Renal cortex interstitium (tissue), 15 donors: ENCODE measurements around the gene BHLHE40. TPM values are rescaled to one million over a fixed set of nuclear protein-coding genes. Genes with fewer than 3 reads are reported as not detected.

Experiments
- DNase-seq, 11 donors: peaks; one replicate each; pipeline ENCODE4 v3.0.0-alpha.2; 2013; ENCODE audit warnings: low read depth in 9 of 11, low spot score in 4 of 11; ENCODE audit errors: extremely low read depth in 1 of 11
- long read RNA-seq, 16 experiments: transcript quantifications; one replicate each; lab custom pipeline, GENCODE V29; 2026
- polyA plus RNA-seq, 3 donors: library from polyadenylated mRNA; unstranded; fragments of 120-200 nt; gene quantifications; one replicate each; pipeline ENCODE4 v1.2.1, GENCODE V29; 2013; ENCODE audit not compliant: insufficient read length in 3 of 3

BHLHE40 gene
- 10 to 100 TPM; 22.7 to 45.8 (median 25.8) TPM for polyA plus RNA-seq
- long read RNA-seq, donor 1, partial matches to known transcripts, result 8 of 11 reads
- long read RNA-seq, donor 1, other reads (novel, unspliced or antisense), result 0 of 11 reads
- long read RNA-seq, donor 2, partial matches to known transcripts, result 0 of 2 reads
- long read RNA-seq, donor 2, other reads (novel, unspliced or antisense), result 0 of 2 reads
- long read RNA-seq, donor 3, transcript BHLHE40-201 (5 exons, 3,473 nt), result major isoform, 7 of 7 reads
- long read RNA-seq, donor 3, partial matches to known transcripts, result 0 of 7 reads
- long read RNA-seq, donor 3, other reads (novel, unspliced or antisense), result 0 of 7 reads
- long read RNA-seq, donor 4, transcript BHLHE40-201 (5 exons, 3,473 nt), result major isoform, 5 of 5 reads
- long read RNA-seq, donor 4, partial matches to known transcripts, result 0 of 5 reads
- long read RNA-seq, donor 4, other reads (novel, unspliced or antisense), result 0 of 5 reads
- long read RNA-seq, donor 5, result 0 reads
- long read RNA-seq, donor 6, transcript BHLHE40-201 (5 exons, 3,473 nt), result major isoform, 7 of 7 reads
- long read RNA-seq, donor 6, partial matches to known transcripts, result 0 of 7 reads
- long read RNA-seq, donor 6, other reads (novel, unspliced or antisense), result 0 of 7 reads
- long read RNA-seq, donor 7, transcript BHLHE40-201 (5 exons, 3,473 nt), result major isoform, 10 of 22 reads
- long read RNA-seq, donor 7, partial matches to known transcripts, result 12 of 22 reads
- long read RNA-seq, donor 7, other reads (novel, unspliced or antisense), result 0 of 22 reads
- long read RNA-seq, donor 8, transcript BHLHE40-201 (5 exons, 3,473 nt), result major isoform, 7 of 7 reads
- long read RNA-seq, donor 8, partial matches to known transcripts, result 0 of 7 reads
- long read RNA-seq, donor 8, other reads (novel, unspliced or antisense), result 0 of 7 reads
- long read RNA-seq, donor 9, partial matches to known transcripts, result 0 of 3 reads
- long read RNA-seq, donor 9, other reads (novel, unspliced or antisense), result 0 of 3 reads
- long read RNA-seq, donor 10, transcript BHLHE40-201 (5 exons, 3,473 nt), result major isoform, 8 of 8 reads
- long read RNA-seq, donor 10, partial matches to known transcripts, result 0 of 8 reads
- long read RNA-seq, donor 10, other reads (novel, unspliced or antisense), result 0 of 8 reads
- long read RNA-seq, donor 11, partial matches to known transcripts, result 5 of 9 reads
- long read RNA-seq, donor 11, other reads (novel, unspliced or antisense), result 0 of 9 reads
- long read RNA-seq, donor 12, partial matches to known transcripts, result 0 of 3 reads
- long read RNA-seq, donor 12, other reads (novel, unspliced or antisense), result 0 of 3 reads
- long read RNA-seq, donor 13, transcript BHLHE40-201 (5 exons, 3,473 nt), result major isoform, 17 of 17 reads
- long read RNA-seq, donor 13, partial matches to known transcripts, result 0 of 17 reads
- long read RNA-seq, donor 13, other reads (novel, unspliced or antisense), result 0 of 17 reads
- long read RNA-seq, donor 14, partial matches to known transcripts, result 0 of 3 reads
- long read RNA-seq, donor 14, other reads (novel, unspliced or antisense), result 0 of 3 reads
- long read RNA-seq, donor 15, partial matches to known transcripts, result 0 of 3 reads
- long read RNA-seq, donor 15, other reads (novel, unspliced or antisense), result 0 of 3 reads
- long read RNA-seq, donor 16, transcript BHLHE40-201 (5 exons, 3,473 nt), result major isoform, 21 of 21 reads
- long read RNA-seq, donor 16, partial matches to known transcripts, result 0 of 21 reads
- long read RNA-seq, donor 16, other reads (novel, unspliced or antisense), result 0 of 21 reads

DNA sequence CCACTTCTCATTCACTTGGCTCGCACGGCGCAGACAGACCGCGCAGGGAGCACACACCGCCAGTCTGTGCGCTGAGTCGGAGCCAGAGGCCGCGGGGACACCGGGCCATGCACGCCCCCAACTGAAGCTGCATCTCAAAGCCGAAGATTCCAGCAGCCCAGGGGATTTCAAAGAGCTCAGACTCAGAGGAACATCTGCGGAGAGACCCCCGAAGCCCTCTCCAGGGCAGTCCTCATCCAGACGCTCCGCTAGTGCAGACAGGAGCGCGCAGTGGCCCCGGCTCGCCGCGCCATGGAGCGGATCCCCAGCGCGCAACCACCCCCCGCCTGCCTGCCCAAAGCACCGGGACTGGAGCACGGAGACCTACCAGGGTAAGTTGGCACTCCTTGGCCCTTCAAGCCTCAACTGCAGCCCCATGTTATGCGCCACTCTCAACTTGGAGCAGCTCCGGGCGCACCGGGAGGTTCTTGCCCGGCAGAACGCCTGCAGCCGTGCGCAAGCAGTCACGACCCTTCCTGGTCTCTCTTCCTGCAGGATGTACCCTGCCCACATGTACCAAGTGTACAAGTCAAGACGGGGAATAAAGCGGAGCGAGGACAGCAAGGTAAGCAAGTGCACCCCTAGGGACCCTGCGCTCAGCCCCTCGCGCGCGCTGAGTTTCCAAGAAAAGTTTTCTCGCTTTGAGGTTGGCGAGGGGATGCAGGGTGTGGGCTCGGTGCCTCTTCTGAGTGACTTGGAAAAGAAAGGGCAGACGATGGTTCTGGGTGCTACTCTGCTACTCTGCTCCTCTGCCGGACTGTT is at the start of gene BHLHE40:
Gene BHLHE40, plus strand, starts transcription at position 10 of the 801 bp plus-strand sequence. Its CDS starts 282 bp downstream, at position 292.
- DNase-seq, result peak in 1 of 11 donors; percentile 54

- no peak for DNase-seq
Observed at GRCh38 chr3:4930501-4930900, 48.7 kb upstream of the BHLHE40 start.

GRCh38 chr3:4934050-4934449 is 45.2 kb upstream of the BHLHE40 start:
- DNase-seq, result no peak

- no peak for DNase-seq
Observed at GRCh38 chr3:4935347-4935746, 43.9 kb upstream of the BHLHE40 start.

DNA sequence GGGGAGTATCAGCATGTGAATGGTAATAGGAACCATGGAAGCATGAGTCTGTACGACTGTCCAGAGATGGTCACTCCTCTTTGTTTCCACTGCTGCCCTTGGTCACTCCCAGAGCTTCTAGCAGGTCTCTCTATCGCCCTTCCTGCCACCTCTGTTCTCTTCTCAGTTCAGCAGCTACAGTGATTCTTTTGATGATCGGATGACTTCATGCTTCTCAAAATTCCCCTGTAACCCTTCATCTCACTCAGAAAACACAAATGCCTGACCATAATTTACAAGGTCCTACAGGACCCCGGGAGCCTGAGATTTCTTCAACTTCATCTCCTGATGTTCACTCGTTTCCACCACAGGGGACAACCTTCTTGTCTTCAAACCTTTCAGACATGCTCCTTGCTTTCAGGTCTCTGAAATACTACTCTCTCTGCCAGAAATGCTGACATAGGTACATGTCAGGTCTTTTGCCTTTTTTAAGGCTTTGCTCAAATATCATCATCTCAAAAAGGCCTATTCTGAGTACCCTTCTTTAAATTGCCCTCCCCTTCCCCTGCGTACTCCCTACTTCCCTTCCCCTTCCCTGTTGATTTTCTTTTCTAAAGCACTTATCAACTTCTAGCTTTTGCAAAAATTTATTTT is 42.1 kb upstream of the BHLHE40 start:
- no peak for DNase-seq

DNA sequence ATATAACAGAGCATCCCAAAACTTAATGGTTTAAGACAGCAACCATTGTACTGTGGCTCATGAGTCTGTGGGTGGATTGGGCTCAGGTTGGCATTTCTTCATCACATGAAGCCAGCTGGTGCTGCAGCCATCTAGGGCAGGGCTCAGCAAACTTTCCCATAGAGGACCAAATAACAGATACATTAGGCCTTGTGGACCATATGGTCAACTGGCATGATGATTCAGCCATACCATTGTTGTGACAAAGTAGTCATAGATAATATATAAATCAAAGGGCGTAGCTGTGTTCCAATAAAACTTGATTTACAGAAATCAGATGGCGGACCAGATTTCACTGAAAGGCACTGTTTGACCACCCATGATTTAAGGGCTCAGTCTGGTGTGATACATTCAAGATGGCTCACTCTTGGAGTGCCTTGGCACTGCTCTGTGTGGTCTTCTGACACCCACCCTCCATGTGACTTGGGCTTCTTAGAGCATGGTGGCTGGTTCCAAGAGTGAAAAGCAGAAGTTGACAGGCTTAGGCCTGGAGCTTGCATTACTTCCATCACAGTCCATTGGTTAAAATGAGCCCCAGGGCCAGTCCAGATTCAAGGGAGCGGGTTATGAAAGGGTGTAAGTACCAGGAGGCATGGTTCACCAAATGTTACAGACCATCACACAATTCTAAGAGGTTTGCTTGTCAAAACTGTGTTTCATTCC is 40.8 kb upstream of the BHLHE40 start:
- DNase-seq, result no peak

GRCh38 chr3:4939276-4939675 is 40.0 kb upstream of the BHLHE40 start:
- DNase-seq, result no peak

GRCh38 chr3:4940985-4941384 is 38.3 kb upstream of the BHLHE40 start:
- no peak for DNase-seq

GRCh38 chr3:4943549-4943948 is 35.7 kb upstream of the BHLHE40 start:
- no peak for DNase-seq

DNA sequence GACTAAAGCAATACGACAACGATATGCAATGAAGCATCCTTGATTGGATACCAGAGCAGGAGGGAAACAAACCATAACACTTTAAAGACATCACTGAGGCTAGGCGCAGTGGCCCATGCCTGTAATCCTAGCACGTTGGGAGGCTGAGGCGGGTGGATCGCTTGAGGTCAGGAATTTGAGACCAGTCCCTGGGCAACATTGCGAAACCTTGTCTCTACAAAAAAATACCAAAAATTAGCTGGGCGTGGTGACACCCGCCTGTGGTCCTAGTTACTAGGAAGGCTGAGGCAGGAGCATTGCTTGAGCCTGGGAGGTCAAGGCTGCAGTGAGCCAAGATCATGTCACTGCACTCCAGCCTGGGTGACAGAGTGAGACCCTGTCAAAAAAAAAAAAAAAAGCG is 33.9 kb upstream of the BHLHE40 start:
- DNase-seq, result no peak

DNA sequence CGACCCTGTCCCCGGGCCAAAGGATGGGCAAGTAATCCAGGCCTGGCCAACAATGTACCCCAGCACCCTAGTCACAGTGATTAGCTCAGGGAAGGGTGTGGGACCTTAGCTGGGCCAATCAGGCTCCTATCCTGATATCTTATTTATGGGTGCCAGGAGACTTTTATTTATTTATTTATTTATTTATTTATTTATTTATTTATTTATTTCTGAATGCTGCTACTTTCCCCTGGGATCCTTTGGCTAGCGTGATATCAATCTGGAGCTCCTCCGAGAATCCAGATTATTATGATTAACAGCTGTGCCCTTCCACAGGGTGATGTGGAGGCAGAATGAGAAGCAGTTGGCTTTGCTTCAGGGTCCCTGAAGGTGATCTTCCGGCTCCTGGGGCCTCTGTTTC is 32.2 kb upstream of the BHLHE40 start:
- no peak for DNase-seq

GRCh38 chr3:4948395-4948794 is 30.8 kb upstream of the BHLHE40 start:
- no peak for DNase-seq

GRCh38 chr3:4949004-4949403 is 30.2 kb upstream of the BHLHE40 start:
- DNase-seq, result no peak

DNA sequence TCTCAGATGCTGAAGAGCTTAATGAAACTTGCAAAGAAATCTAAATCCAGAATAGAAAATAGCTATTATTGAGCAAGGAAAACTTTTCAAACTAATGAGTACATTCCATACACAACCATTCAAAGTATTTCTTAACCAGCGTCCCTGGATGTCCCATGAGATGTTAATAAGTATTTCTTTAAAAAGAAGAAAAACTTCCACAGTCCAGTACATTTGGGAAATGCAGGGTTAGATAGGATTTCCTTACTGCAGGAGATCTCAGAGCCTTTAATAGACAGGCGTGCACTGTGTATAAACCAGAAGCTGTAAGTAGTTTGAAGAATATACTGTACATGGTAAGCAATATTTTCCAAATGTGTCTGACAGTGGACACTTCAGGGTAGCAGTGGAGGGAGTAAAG is 29.6 kb upstream of the BHLHE40 start:
- no peak for DNase-seq

- DNase-seq, result no peak
Observed at GRCh38 chr3:4950351-4950784, 28.9 kb upstream of the BHLHE40 start.

GRCh38 chr3:4950948-4951347 is 28.3 kb upstream of the BHLHE40 start:
- DNase-seq, result no peak
